Gastroesophageal sphincter (tissue), 3 donors: ENCODE data around the gene DGAT2L6.

ENCODE experiments used
- EP300 ChIP-seq: sonication (generic); formaldehyde crosslinking; IDR thresholded peaks from one replicate; pipeline ENCODE4 v1.6.1; 2017; ENCODE audit warnings: antibody characterized with exemption, mild to moderate bottlenecking
- POLR2A ChIP-seq, 2 donors: fragments of 450-650 bp; IDR thresholded peaks; one replicate each; pipeline ENCODE4 v1.6.1; 2017; ENCODE audit warnings: antibody characterized with exemption in 2 of 2, mild to moderate bottlenecking in 2 of 2, moderate library complexity in 1 of 2
- POLR2AphosphoS5 ChIP-seq: sonication (generic); formaldehyde crosslinking; IDR thresholded peaks from one replicate; pipeline ENCODE4 v1.6.1; 2017; ENCODE audit warnings: antibody characterized with exemption
- TF ChIP-seq, protein P1 (sequence below), 4 experiments: fragments of 200-600 bp in 2 of 4; fragments of 450-650 bp in 2 of 4; sonication (generic) in 1 of 4; IDR thresholded peaks; one replicate each; pipeline ENCODE4 v1.5.1; 2017 to 2019; ENCODE audit warnings: antibody characterized with exemption in 4 of 4, mild to moderate bottlenecking in 2 of 4, moderate library complexity in 2 of 4

DNA sequence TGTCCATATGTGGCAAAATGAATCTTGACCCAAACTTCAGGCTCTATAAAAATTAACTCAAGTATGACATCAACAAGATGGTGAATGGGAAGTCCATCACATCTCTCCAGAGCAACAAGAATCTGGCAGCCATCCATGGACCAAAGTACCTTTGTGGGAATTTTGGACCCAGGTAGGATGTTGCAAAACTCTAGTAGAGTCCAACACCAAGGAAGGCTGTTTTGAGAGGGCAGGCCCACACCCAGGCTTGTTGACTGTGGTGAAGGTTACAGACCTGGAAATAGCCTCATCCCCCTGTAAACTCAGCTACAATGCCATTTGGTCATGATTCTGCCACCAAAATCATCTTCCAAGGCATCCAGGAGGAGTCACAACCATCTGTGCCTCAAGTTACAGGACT, 12.9 kb downstream of the DGAT2L6 start:
- TF ChIP-seq POLR2A (IDR thresholded peaks at IDR 0.05) (no peak), EP300 (no peak), POLR2AphosphoS5 (no peak)
- TF ChIP-seq, protein P1, sequence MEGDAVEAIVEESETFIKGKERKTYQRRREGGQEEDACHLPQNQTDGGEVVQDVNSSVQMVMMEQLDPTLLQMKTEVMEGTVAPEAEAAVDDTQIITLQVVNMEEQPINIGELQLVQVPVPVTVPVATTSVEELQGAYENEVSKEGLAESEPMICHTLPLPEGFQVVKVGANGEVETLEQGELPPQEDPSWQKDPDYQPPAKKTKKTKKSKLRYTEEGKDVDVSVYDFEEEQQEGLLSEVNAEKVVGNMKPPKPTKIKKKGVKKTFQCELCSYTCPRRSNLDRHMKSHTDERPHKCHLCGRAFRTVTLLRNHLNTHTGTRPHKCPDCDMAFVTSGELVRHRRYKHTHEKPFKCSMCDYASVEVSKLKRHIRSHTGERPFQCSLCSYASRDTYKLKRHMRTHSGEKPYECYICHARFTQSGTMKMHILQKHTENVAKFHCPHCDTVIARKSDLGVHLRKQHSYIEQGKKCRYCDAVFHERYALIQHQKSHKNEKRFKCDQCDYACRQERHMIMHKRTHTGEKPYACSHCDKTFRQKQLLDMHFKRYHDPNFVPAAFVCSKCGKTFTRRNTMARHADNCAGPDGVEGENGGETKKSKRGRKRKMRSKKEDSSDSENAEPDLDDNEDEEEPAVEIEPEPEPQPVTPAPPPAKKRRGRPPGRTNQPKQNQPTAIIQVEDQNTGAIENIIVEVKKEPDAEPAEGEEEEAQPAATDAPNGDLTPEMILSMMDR (IDR thresholded peaks at IDR 0.05) = no peak
